ENCODE results near the gene STX4. TPM values are rescaled to one million over a fixed set of nuclear protein-coding genes. Genes with fewer than 3 reads are reported as not detected.

Gene STX4
- total RNA-seq, 1 experiment from 2014 or later: 65.2 TPM

- in situ Hi-C loops (cut with HindIII; ENCODE audit: low pct_unique_long_range_greater_than_20kb, low sequenced_read_pairs): no loop called here
- BruUV-seq (replicated peaks): no TSS peak
- CTCF ChIA-PET: interaction anchor here (0.7 kb wide), 1 partner anchor 141 kb away, joined by 5 read pairs; no protein-coding TSS in a partner anchor
Observed at GRCh38 chr16:31006589-31006988, 26.8 kb upstream of the STX4 start.

GRCh38 chr16:31007684-31008083 lies 25.7 kb upstream of the STX4 start:
- H3K4me1 ChIP-seq (ENCODE audit: control insufficient read depth, insufficient read depth, low read length): peaks cover 6% of the 10 kb centered on the region; the same call in 1 of the 2 replicates
- DNase-seq (ENCODE audit: low read depth, low spot score) (no peak), ATAC-seq (no peak)
- in situ Hi-C loops (cut with HindIII; ENCODE audit: low pct_unique_long_range_greater_than_20kb, low sequenced_read_pairs): no loop called here
- no peaks in the 10 kb centered on the region for H3K36me3 ChIP-seq (ENCODE audit: control insufficient read depth, insufficient read depth, low read length)
- no peaks in the 10 kb centered on the region for H3K27me3 ChIP-seq (ENCODE audit: control insufficient read depth, insufficient read depth, low read length)
- CTCF ChIA-PET: no interaction called here
- no peak for TF ChIP-seq POLR2AphosphoS5 (IDR thresholded peaks at IDR 0.05; ENCODE audit: low read depth, low read length)
- no peak for TF ChIP-seq TCF7L2 (IDR thresholded peaks at IDR 0.05; ENCODE audit: low read depth, low read length)
- no peak for TF ChIP-seq SIN3A (IDR thresholded peaks at IDR 0.05; ENCODE audit: borderline replicate concordance, insufficient read depth, low read depth, low read length)
- TF ChIP-seq REST (IDR thresholded peaks at IDR 0.05; ENCODE audit: insufficient read depth in 1 of 2, low read depth in 2 of 2, low read length in 1 of 2): no peak
- TF ChIP-seq CTCF (IDR thresholded peaks at IDR 0.05): no peak
- H3K4me3 ChIP-seq (ENCODE audit: low read depth in 2 of 2, low read length in 2 of 2): no peak overlapping the region
- intact Hi-C loops (cut with micrococcal nuclease; ENCODE audit: unreplicated experiment): no loop called here
- no peaks in the 10 kb centered on the region for H3K9me3 ChIP-seq (ENCODE audit: control insufficient read depth, insufficient read depth, low read depth, low read length)
- POLR2A ChIA-PET: interaction anchor here (0.6 kb wide), 1 partner anchor 15 kb away, joined by 6 read pairs; no protein-coding TSS in a partner anchor
- BruUV-seq (replicated peaks): no TSS peak
- H3K27ac ChIP-seq (ENCODE audit: low read length): no peak overlapping the region

More at GRCh38 chr16:31006589-31006988, 26.8 kb upstream of the STX4 start:
- no peaks in the 10 kb centered on the region for H3K27me3 ChIP-seq (ENCODE audit: control insufficient read depth, insufficient read depth, low read length)
- POLR2A ChIA-PET: no interaction called here
- H3K9me3 ChIP-seq (ENCODE audit: control insufficient read depth, insufficient read depth, low read depth, low read length): no peaks in the 10 kb centered on the region
- no peaks in the 10 kb centered on the region for H3K36me3 ChIP-seq (ENCODE audit: control insufficient read depth, insufficient read depth, low read length)
- ATAC-seq (no peak), DNase-seq (ENCODE audit: low read depth, low spot score) (no peak)
- no peak overlapping the region for H3K4me3 ChIP-seq (ENCODE audit: low read depth in 2 of 2, low read length in 2 of 2)
- no peak for TF ChIP-seq TCF7L2 (IDR thresholded peaks at IDR 0.05; ENCODE audit: low read depth, low read length)
- TF ChIP-seq SIN3A (IDR thresholded peaks at IDR 0.05; ENCODE audit: borderline replicate concordance, insufficient read depth, low read depth, low read length): no peak
- intact Hi-C loops (cut with micrococcal nuclease; ENCODE audit: unreplicated experiment): no loop called here
- H3K4me1 ChIP-seq (ENCODE audit: control insufficient read depth, insufficient read depth, low read length): peaks cover 6% of the 10 kb centered on the region; the same call in 1 of the 2 replicates
- no peak overlapping the region for H3K27ac ChIP-seq (ENCODE audit: low read length)

GRCh38 chr16:31008149-31008548 lies 25.2 kb upstream of the STX4 start:
- intact Hi-C loops (cut with micrococcal nuclease; ENCODE audit: unreplicated experiment) (no loop called here), in situ Hi-C loops (cut with HindIII; ENCODE audit: low pct_unique_long_range_greater_than_20kb, low sequenced_read_pairs) (no loop called here)
- H3K27me3 ChIP-seq (ENCODE audit: control insufficient read depth, insufficient read depth, low read length): no peaks in the 10 kb centered on the region
- BruUV-seq (replicated peaks): no TSS peak
- peaks cover 6% of the 10 kb centered on the region; the same call in 1 of the 2 replicates for H3K4me1 ChIP-seq (ENCODE audit: control insufficient read depth, insufficient read depth, low read length)
- no peak for TF ChIP-seq TCF7L2 (IDR thresholded peaks at IDR 0.05; ENCODE audit: low read depth, low read length)
- no peak for TF ChIP-seq SIN3A (IDR thresholded peaks at IDR 0.05; ENCODE audit: borderline replicate concordance, insufficient read depth, low read depth, low read length)
- no peak for TF ChIP-seq POLR2AphosphoS5 (IDR thresholded peaks at IDR 0.05; ENCODE audit: low read depth, low read length)
- no peaks in the 10 kb centered on the region for H3K36me3 ChIP-seq (ENCODE audit: control insufficient read depth, insufficient read depth, low read length)
- POLR2A ChIA-PET: no interaction called here
- no peak overlapping the region for H3K27ac ChIP-seq (ENCODE audit: low read length)
- no peak overlapping the region for H3K4me3 ChIP-seq (ENCODE audit: low read depth in 2 of 2, low read length in 2 of 2)
- ATAC-seq (no peak), DNase-seq (ENCODE audit: low read depth, low spot score) (no peak)
- CTCF ChIA-PET: no interaction called here
- H3K9me3 ChIP-seq (ENCODE audit: control insufficient read depth, insufficient read depth, low read depth, low read length): no peaks in the 10 kb centered on the region

Data from Panc1 (cell line).